ENCODE measurements around the gene CLINT1.
"Not testable (repeated sequence)": the region's sequence is repeated elsewhere in the genome, so short reads cannot be mapped to it uniquely, and the experiment has no call there.

GRCh38 chr5:157881498-157881897, 22.6 kb upstream of the CLINT1 start:
- TF ChIP-seq, protein P1, sequence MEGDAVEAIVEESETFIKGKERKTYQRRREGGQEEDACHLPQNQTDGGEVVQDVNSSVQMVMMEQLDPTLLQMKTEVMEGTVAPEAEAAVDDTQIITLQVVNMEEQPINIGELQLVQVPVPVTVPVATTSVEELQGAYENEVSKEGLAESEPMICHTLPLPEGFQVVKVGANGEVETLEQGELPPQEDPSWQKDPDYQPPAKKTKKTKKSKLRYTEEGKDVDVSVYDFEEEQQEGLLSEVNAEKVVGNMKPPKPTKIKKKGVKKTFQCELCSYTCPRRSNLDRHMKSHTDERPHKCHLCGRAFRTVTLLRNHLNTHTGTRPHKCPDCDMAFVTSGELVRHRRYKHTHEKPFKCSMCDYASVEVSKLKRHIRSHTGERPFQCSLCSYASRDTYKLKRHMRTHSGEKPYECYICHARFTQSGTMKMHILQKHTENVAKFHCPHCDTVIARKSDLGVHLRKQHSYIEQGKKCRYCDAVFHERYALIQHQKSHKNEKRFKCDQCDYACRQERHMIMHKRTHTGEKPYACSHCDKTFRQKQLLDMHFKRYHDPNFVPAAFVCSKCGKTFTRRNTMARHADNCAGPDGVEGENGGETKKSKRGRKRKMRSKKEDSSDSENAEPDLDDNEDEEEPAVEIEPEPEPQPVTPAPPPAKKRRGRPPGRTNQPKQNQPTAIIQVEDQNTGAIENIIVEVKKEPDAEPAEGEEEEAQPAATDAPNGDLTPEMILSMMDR (IDR thresholded peaks at IDR 0.05) = not testable (repeated sequence)
- not testable (repeated sequence) for TF ChIP-seq JUN (IDR thresholded peaks at IDR 0.05); KDM5A (IDR thresholded peaks at IDR 0.05); RAD21 (conservative IDR thresholded peaks at IDR 0.05 in 1 of 2, IDR thresholded peaks at IDR 0.05 in 1 of 2); POLR2A (IDR thresholded peaks at IDR 0.05; ENCODE audit: low read length); RFX5 (IDR thresholded peaks at IDR 0.05); MAFK (IDR thresholded peaks at IDR 0.05; ENCODE audit: partially characterized antibody); NPAS2 (CRISPR knock-in tag; IDR thresholded peaks at IDR 0.05; ENCODE audit: borderline replicate concordance); HEYL (CRISPR knock-in tag; IDR thresholded peaks at IDR 0.05)
- TF ChIP-seq, protein P2, sequence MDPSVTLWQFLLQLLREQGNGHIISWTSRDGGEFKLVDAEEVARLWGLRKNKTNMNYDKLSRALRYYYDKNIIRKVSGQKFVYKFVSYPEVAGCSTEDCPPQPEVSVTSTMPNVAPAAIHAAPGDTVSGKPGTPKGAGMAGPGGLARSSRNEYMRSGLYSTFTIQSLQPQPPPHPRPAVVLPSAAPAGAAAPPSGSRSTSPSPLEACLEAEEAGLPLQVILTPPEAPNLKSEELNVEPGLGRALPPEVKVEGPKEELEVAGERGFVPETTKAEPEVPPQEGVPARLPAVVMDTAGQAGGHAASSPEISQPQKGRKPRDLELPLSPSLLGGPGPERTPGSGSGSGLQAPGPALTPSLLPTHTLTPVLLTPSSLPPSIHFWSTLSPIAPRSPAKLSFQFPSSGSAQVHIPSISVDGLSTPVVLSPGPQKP (IDR thresholded peaks at IDR 0.05; ENCODE audit: low read depth, low read length) = not testable (repeated sequence)
- TF ChIP-seq, protein P3, sequence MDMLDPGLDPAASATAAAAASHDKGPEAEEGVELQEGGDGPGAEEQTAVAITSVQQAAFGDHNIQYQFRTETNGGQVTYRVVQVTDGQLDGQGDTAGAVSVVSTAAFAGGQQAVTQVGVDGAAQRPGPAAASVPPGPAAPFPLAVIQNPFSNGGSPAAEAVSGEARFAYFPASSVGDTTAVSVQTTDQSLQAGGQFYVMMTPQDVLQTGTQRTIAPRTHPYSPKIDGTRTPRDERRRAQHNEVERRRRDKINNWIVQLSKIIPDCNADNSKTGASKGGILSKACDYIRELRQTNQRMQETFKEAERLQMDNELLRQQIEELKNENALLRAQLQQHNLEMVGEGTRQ (IDR thresholded peaks at IDR 0.05) = not testable (repeated sequence)
- TF ChIP-seq, protein P4, sequence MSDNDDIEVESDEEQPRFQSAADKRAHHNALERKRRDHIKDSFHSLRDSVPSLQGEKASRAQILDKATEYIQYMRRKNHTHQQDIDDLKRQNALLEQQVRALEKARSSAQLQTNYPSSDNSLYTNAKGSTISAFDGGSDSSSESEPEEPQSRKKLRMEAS (IDR thresholded peaks at IDR 0.05) = not testable (repeated sequence)
